ENCODE results near the gene LENG1.
A peak's percentile ranks its signal among the peaks of the same experiment; 100 is the strongest.

Gene LENG1

GRCh38 chr19:54141356-54141755, 18.2 kb downstream of the LENG1 start:
- no peak for DNase-seq (ENCODE audit: low read depth in 2 of 2)

- DNase-seq (ENCODE audit: low read depth in 2 of 2) = no peak
Observed at GRCh38 chr19:54138489-54139256, 20.8 kb downstream of the LENG1 start.

GRCh38 chr19:54137699-54138488, 21.6 kb downstream of the LENG1 start, which contains the start of gene CNOT3:
CNOT3 (plus strand) TSS chr19:54137762; CDS start chr19:54142979, 5,217 bp downstream.
- DNase-seq (ENCODE audit: low read depth in 2 of 2) = no peak

- peak; percentile 96 to 97 for DNase-seq (ENCODE audit: low read depth in 2 of 2)
Observed at GRCh38 chr19:54136864-54137698, 22.4 kb downstream of the LENG1 start.

- no peak for DNase-seq (ENCODE audit: low read depth in 2 of 2)
Observed at GRCh38 chr19:54136086-54136863, 23.2 kb downstream of the LENG1 start.

GRCh38 chr19:54133957-54134590, 25.4 kb downstream of the LENG1 start:
- DNase-seq (ENCODE audit: low read depth in 2 of 2) = no peak

GRCh38 chr19:54133312-54133956, 26.1 kb downstream of the LENG1 start:
- DNase-seq (ENCODE audit: low read depth in 2 of 2) = no peak

- no peak for DNase-seq (ENCODE audit: low read depth in 2 of 2)
Observed at GRCh38 chr19:54129617-54129996, 29.9 kb downstream of the LENG1 start.

- DNase-seq (ENCODE audit: low read depth in 2 of 2) = no peak
Observed at GRCh38 chr19:54128796-54129616, 30.5 kb downstream of the LENG1 start.

GRCh38 chr19:54128441-54128725, 31.1 kb downstream of the LENG1 start:
- no peak for DNase-seq (ENCODE audit: low read depth in 2 of 2)

GRCh38 chr19:54127688-54128440, 31.7 kb downstream of the LENG1 start:
- no peak for DNase-seq (ENCODE audit: low read depth in 2 of 2)

- DNase-seq (ENCODE audit: low read depth in 2 of 2) = no peak
Observed at GRCh38 chr19:54125713-54126112, 33.8 kb downstream of the LENG1 start.

GRCh38 chr19:54124393-54124792, 35.1 kb downstream of the LENG1 start:
- no peak for DNase-seq (ENCODE audit: low read depth in 2 of 2)

- DNase-seq (ENCODE audit: low read depth in 2 of 2) = no peak
Observed at GRCh38 chr19:54123682-54124081, 35.8 kb downstream of the LENG1 start.

- no peak for DNase-seq (ENCODE audit: low read depth in 2 of 2)
Observed at GRCh38 chr19:54121259-54121658, 38.3 kb downstream of the LENG1 start.

GRCh38 chr19:54115109-54116063, 44.1 kb downstream of the LENG1 start, which contains the start of the genes PRPF31 and TFPT:
PRPF31 (plus strand) TSS chr19:54115754; CDS start chr19:54118279, 2,525 bp downstream.
TFPT (minus strand) TSS chr19:54115657; CDS start chr19:54115269, 388 bp downstream.
- DNase-seq (ENCODE audit: low read depth in 2 of 2) = peak; percentile 89 to 95

GRCh38 chr19:54114340-54115108, 45.0 kb downstream of the LENG1 start:
- no peak for DNase-seq (ENCODE audit: low read depth in 2 of 2)
